Endothelial cell of umbilical vein (primary cell): ENCODE results near the gene EFCAB9.

Experiments
- CTCF ChIP-seq, 2 donors: IDR thresholded peaks; 1 replicate in 1 of 2; 2 replicates in 1 of 2; pipeline ENCODE4 v1.5.1; 2011; ENCODE audit warnings: low read length in 2 of 2, mild to moderate bottlenecking in 2 of 2, moderate library complexity in 2 of 2, control low read depth in 1 of 2, inconsistent platforms in 1 of 2, low read depth in 1 of 2; ENCODE audit not compliant: insufficient read depth in 1 of 2; ENCODE audit errors: extremely low read depth in 1 of 2
- POLR2A ChIP-seq: IDR thresholded peaks from 2 replicates; pipeline ENCODE4 v1.6.1; 2012; ENCODE audit warnings: low read depth, mild to moderate bottlenecking, control low read depth, low read length
- POLR2AphosphoS5 ChIP-seq: IDR thresholded peaks from 2 replicates; pipeline ENCODE4 v1.6.1; 2012; ENCODE audit warnings: low read depth, mild to moderate bottlenecking, control low read depth, low read length, moderate library complexity; ENCODE audit not compliant: insufficient read depth

DNA sequence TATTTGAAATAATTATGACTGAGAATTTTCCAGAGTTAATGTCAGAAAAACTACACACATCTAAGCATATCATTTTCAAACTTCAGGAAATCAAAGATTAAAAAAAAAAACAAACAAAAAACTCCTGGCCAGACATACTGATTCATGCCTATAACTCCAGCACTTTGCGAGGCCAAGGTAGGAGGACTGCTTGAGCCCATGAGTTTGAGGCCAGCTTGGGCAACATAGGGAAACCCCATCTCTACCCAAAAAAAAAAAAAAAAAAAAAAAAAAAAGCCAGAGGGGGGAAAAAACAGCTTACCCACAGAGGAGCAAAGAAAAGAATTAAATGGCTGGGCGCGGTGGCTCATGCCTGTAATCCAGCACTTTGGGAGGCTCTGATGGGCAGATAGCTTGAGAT is 22.4 kb downstream of the EFCAB9 start:
- TF ChIP-seq POLR2AphosphoS5 (no peak), CTCF (IDR thresholded peaks at IDR 0.05; ENCODE audit: extremely low read depth in 1 of 2, insufficient read depth in 1 of 2, low read depth in 1 of 2, low read length in 2 of 2) (no peak), POLR2A (no peak)
